Rectal smooth muscle tissue (tissue), 1 donor: ENCODE measurements around the gene NDFIP1.

Experiments
- H3K27ac ChIP-seq: one replicate; pipeline ENCODE4 v1.7.0; 2013; ENCODE audit warnings: low read depth, low read length, inconsistent platforms
- H3K27me3 ChIP-seq: one replicate; pipeline ENCODE4 v1.7.0; 2013; ENCODE audit warnings: low read length; ENCODE audit not compliant: control insufficient read depth, insufficient read depth
- H3K36me3 ChIP-seq: one replicate; pipeline ENCODE4 v1.7.0; 2013; ENCODE audit warnings: low read length; ENCODE audit not compliant: control insufficient read depth, insufficient read depth
- H3K4me1 ChIP-seq: one replicate; pipeline ENCODE4 v1.7.0; 2013; ENCODE audit warnings: low read length; ENCODE audit not compliant: control insufficient read depth, insufficient read depth
- H3K4me3 ChIP-seq: one replicate; pipeline ENCODE4 v1.7.0; 2013; ENCODE audit warnings: low read length
- H3K9ac ChIP-seq: one replicate; pipeline ENCODE4 v1.7.0; 2013; ENCODE audit warnings: low read length

The NDFIP1 gene

GRCh38 chr5:142110988-142111687 lies 2.6 kb downstream of the NDFIP1 start:
- no peaks in the 10 kb centered on the region for H3K27me3 ChIP-seq
- H3K27ac ChIP-seq, result peak overlapping the region; percentile 0
- H3K4me1 ChIP-seq, result peaks cover 10% of the 10 kb centered on the region
- no peak overlapping the region for H3K4me3 ChIP-seq
- H3K36me3 ChIP-seq, result no peaks in the 10 kb centered on the region
- no peak overlapping the region for H3K9ac ChIP-seq

GRCh38 chr5:142114687-142115086 lies 6.1 kb downstream of the NDFIP1 start:
- peaks cover 8% of the 10 kb centered on the region for H3K4me1 ChIP-seq
- no peaks in the 10 kb centered on the region for H3K27me3 ChIP-seq
- H3K4me3 ChIP-seq, result no peak overlapping the region
- H3K27ac ChIP-seq, result no peak overlapping the region
- H3K9ac ChIP-seq, result no peak overlapping the region
- no peaks in the 10 kb centered on the region for H3K36me3 ChIP-seq

GRCh38 chr5:142115937-142116614 lies 7.5 kb downstream of the NDFIP1 start:
- Histone ChIP-seq H3K27ac (no peak overlapping the region), H3K4me1 (peaks cover 2% of the 10 kb centered on the region), H3K4me3 (no peak overlapping the region), H3K27me3 (no peaks in the 10 kb centered on the region), H3K9ac (no peak overlapping the region), H3K36me3 (peaks cover 2% of the 10 kb centered on the region)

GRCh38 chr5:142117579-142118151 lies 9.1 kb downstream of the NDFIP1 start:
- H3K27ac ChIP-seq, result no peak overlapping the region
- H3K9ac ChIP-seq, result no peak overlapping the region
- H3K4me3 ChIP-seq, result no peak overlapping the region
- H3K27me3 ChIP-seq, result no peaks in the 10 kb centered on the region
- peaks cover 2% of the 10 kb centered on the region for H3K36me3 ChIP-seq
- H3K4me1 ChIP-seq, result no peaks in the 10 kb centered on the region

GRCh38 chr5:142118155-142118686 lies 9.6 kb downstream of the NDFIP1 start:
- H3K4me3 ChIP-seq, result no peak overlapping the region
- H3K9ac ChIP-seq, result no peak overlapping the region
- H3K4me1 ChIP-seq, result no peaks in the 10 kb centered on the region
- no peaks in the 10 kb centered on the region for H3K27me3 ChIP-seq
- H3K27ac ChIP-seq, result no peak overlapping the region
- peaks cover 2% of the 10 kb centered on the region for H3K36me3 ChIP-seq

- H3K36me3 ChIP-seq, result peaks cover 2% of the 10 kb centered on the region
- no peak overlapping the region for H3K27ac ChIP-seq
- H3K27me3 ChIP-seq, result no peaks in the 10 kb centered on the region
- no peak overlapping the region for H3K4me3 ChIP-seq
- no peaks in the 10 kb centered on the region for H3K4me1 ChIP-seq
- no peak overlapping the region for H3K9ac ChIP-seq
Observed at GRCh38 chr5:142119051-142119625, 10.6 kb downstream of the NDFIP1 start.

- Histone ChIP-seq H3K4me1 (no peaks in the 10 kb centered on the region), H3K36me3 (peaks cover 2% of the 10 kb centered on the region), H3K4me3 (no peak overlapping the region), H3K27ac (no peak overlapping the region), H3K27me3 (no peaks in the 10 kb centered on the region), H3K9ac (no peak overlapping the region)
Observed at GRCh38 chr5:142120247-142120935, 11.8 kb downstream of the NDFIP1 start.

GRCh38 chr5:142122121-142122520 lies 13.5 kb downstream of the NDFIP1 start:
- Histone ChIP-seq H3K36me3 (peaks cover 2% of the 10 kb centered on the region), H3K9ac (no peak overlapping the region), H3K4me3 (no peak overlapping the region), H3K4me1 (no peaks in the 10 kb centered on the region), H3K27me3 (no peaks in the 10 kb centered on the region), H3K27ac (no peak overlapping the region)

GRCh38 chr5:142125378-142125777 lies 16.8 kb downstream of the NDFIP1 start:
- H3K9ac ChIP-seq, result no peak overlapping the region
- H3K36me3 ChIP-seq, result no peaks in the 10 kb centered on the region
- peaks cover 2% of the 10 kb centered on the region for H3K4me1 ChIP-seq
- no peaks in the 10 kb centered on the region for H3K27me3 ChIP-seq
- no peak overlapping the region for H3K27ac ChIP-seq
- no peak overlapping the region for H3K4me3 ChIP-seq

GRCh38 chr5:142125963-142126362 lies 17.4 kb downstream of the NDFIP1 start:
- H3K4me1 ChIP-seq, result peaks cover 2% of the 10 kb centered on the region
- no peaks in the 10 kb centered on the region for H3K27me3 ChIP-seq
- no peak overlapping the region for H3K9ac ChIP-seq

GRCh38 chr5:142128675-142129208 lies 20.2 kb downstream of the NDFIP1 start:
- Histone ChIP-seq H3K36me3 (peaks cover 6% of the 10 kb centered on the region), H3K9ac (no peak overlapping the region)

More at GRCh38 chr5:142125963-142126362, 17.4 kb downstream of the NDFIP1 start:
- no peaks in the 10 kb centered on the region for H3K36me3 ChIP-seq
- no peak overlapping the region for H3K4me3 ChIP-seq
- no peak overlapping the region for H3K27ac ChIP-seq

More at GRCh38 chr5:142128675-142129208, 20.2 kb downstream of the NDFIP1 start:
- Histone ChIP-seq H3K27me3 (no peaks in the 10 kb centered on the region), H3K4me1 (peaks cover 2% of the 10 kb centered on the region), H3K27ac (no peak overlapping the region), H3K4me3 (no peak overlapping the region)
